Colonic mucosa (tissue), 4 donors: ENCODE results near the gene TAF6L. TPM values are rescaled to one million over a fixed set of nuclear protein-coding genes. Genes with fewer than 3 reads are reported as not detected.
"Not testable (repeated sequence)": the region's sequence is repeated elsewhere in the genome, so short reads cannot be mapped to it uniquely, and the experiment has no call there.

Experiments used
- DNase-seq: peaks from one replicate; pipeline ENCODE4 v3.0.0-alpha.2; 2020
- H3K27ac ChIP-seq: fragments of 200-600 bp; one replicate; pipeline ENCODE4 v1.8.0; 2021
- H3K27me3 ChIP-seq: fragments of 200-600 bp; one replicate; pipeline ENCODE4 v1.8.0; 2021
- H3K36me3 ChIP-seq: fragments of 200-600 bp; one replicate; pipeline ENCODE4 v1.8.0; 2021
- H3K4me1 ChIP-seq: fragments of 200-600 bp; one replicate; pipeline ENCODE4 v1.8.0; 2021; ENCODE audit warnings: mild to moderate bottlenecking
- H3K4me3 ChIP-seq: fragments of 200-600 bp; one replicate; pipeline ENCODE4 v1.8.0; 2021
- H3K9ac ChIP-seq, 2 donors: one replicate each; pipeline ENCODE4 v1.7.0; 2013; ENCODE audit warnings: control low read depth in 2 of 2, low read depth in 2 of 2, low read length in 2 of 2
- H3K9me3 ChIP-seq: fragments of 200-600 bp; one replicate; pipeline ENCODE4 v1.8.0; 2021
- CTCF ChIP-seq: fragments of 200-600 bp; IDR thresholded peaks from one replicate; pipeline ENCODE4 v1.8.0; 2022; ENCODE audit warnings: antibody characterized with exemption, mild to moderate bottlenecking
- intact Hi-C: fragments of 100-400 bp; cut with DNase I; formaldehyde crosslinking; loops from one replicate; pipeline ENCODE4 v1.14.1; 2022
- total RNA-seq, 2 donors: library from RNA; stranded (reverse); fragmentation: NEBNext Ultra II Directional in 1 of 2; extraction: Animal tissue kit (Norgen Biotek cat#: 25700) in 1 of 2; gene quantifications; one replicate each; pipeline ENCODE4 v1.2.1, GENCODE V29; 2021
- donor health status: healthy.
- donor health status: DM: no; HTN: no; CAD: no.
- donor health status: DM: no; HTN: no; CAD: no.

TAF6L gene
- total RNA-seq, 2 donors from 2014 or later, result 15.3 to 26.6 TPM

GRCh38 chr11:62726156-62726914 lies 44.9 kb upstream of the TAF6L start:
- intact Hi-C loops, result no loop called here
- TF ChIP-seq CTCF, result no peak
- H3K27me3 ChIP-seq, result no peaks in the 10 kb centered on the region
- no peak for DNase-seq
- peaks cover 13% of the 10 kb centered on the region for H3K4me1 ChIP-seq
- peak overlapping the region; percentile 98 for H3K27ac ChIP-seq
- H3K9ac ChIP-seq, result peak overlapping the region; percentile 91 to 94
- no peaks in the 10 kb centered on the region for H3K9me3 ChIP-seq
- peaks cover 21% of the 10 kb centered on the region for H3K36me3 ChIP-seq
- H3K4me3 ChIP-seq, result peak overlapping the region; percentile 74

- Histone ChIP-seq H3K4me1 (peaks cover 13% of the 10 kb centered on the region), H3K36me3 (peaks cover 16% of the 10 kb centered on the region), H3K27ac (peak overlapping the region; percentile 98), H3K27me3 (no peaks in the 10 kb centered on the region), H3K4me3 (peak overlapping the region; percentile 74), H3K9me3 (no peaks in the 10 kb centered on the region), H3K9ac (peak overlapping the region; percentile 91 to 94)
- intact Hi-C loops, result no loop called here
- DNase-seq, result no peak
- no peak for TF ChIP-seq CTCF
These were observed 44.4 kb upstream of the TAF6L start for GRCh38 chr11:62726915-62727164.

GRCh38 chr11:62727165-62727871 lies 43.9 kb upstream of the TAF6L start, which contains the start of gene HNRNPUL2:
Gene HNRNPUL2 (minus strand): TSS chr11:62727457. CDS start chr11:62727156, 301 bp downstream.
- peaks cover 13% of the 10 kb centered on the region for H3K4me1 ChIP-seq
- peaks cover 12% of the 10 kb centered on the region for H3K36me3 ChIP-seq
- H3K9me3 ChIP-seq, result no peaks in the 10 kb centered on the region
- no peaks in the 10 kb centered on the region for H3K27me3 ChIP-seq
- H3K4me3 ChIP-seq, result peak within 1 kb of the TSS; percentile 74
- peak; percentile 98 for DNase-seq
- TF ChIP-seq CTCF, result no peak
- intact Hi-C loops, result no loop called here
- H3K27ac ChIP-seq, result peak within 1 kb of the TSS; percentile 98
- peak within 1 kb of the TSS; percentile 91 to 96 for H3K9ac ChIP-seq

- peaks cover 13% of the 10 kb centered on the region for H3K4me1 ChIP-seq
- H3K36me3 ChIP-seq, result peaks cover 7% of the 10 kb centered on the region
- peak overlapping the region; percentile 91 to 96 for H3K9ac ChIP-seq
- peak overlapping the region; percentile 98 for H3K27ac ChIP-seq
- H3K4me3 ChIP-seq, result peak overlapping the region; percentile 74
- intact Hi-C loops, result no loop called here
- TF ChIP-seq CTCF, result no peak
- H3K9me3 ChIP-seq, result no peaks in the 10 kb centered on the region
- H3K27me3 ChIP-seq, result no peaks in the 10 kb centered on the region
- DNase-seq, result peak; percentile 91
These were observed 43.4 kb upstream of the TAF6L start for GRCh38 chr11:62727872-62728170.

GRCh38 chr11:62728171-62728988 lies 42.8 kb upstream of the TAF6L start, which contains the start of gene TTC9C:
Gene TTC9C (plus strand): TSS chr11:62728486. CDS start chr11:62728849, 363 bp downstream.
- DNase-seq, result peak; percentile 94
- Histone ChIP-seq H3K4me3 (peak within 1 kb of the TSS; percentile 74), H3K4me1 (peaks cover 13% of the 10 kb centered on the region), H3K27me3 (no peaks in the 10 kb centered on the region), H3K9ac (peak within 1 kb of the TSS; percentile 91 to 96), H3K9me3 (no peaks in the 10 kb centered on the region), H3K36me3 (peaks cover 2% of the 10 kb centered on the region), H3K27ac (peak within 1 kb of the TSS; percentile 98)
- no peak for TF ChIP-seq CTCF
- intact Hi-C loops, result no loop called here

- H3K4me3 ChIP-seq, DNase-seq, intact Hi-C loops, H3K27ac ChIP-seq, H3K36me3 ChIP-seq, H3K9me3 ChIP-seq, H3K27me3 ChIP-seq: not testable (repeated sequence)
- peaks cover 13% of the 10 kb centered on the region for H3K4me1 ChIP-seq
- peak overlapping the region; percentile 43 to 63 for H3K9ac ChIP-seq
These were observed 41.1 kb upstream of the TAF6L start for GRCh38 chr11:62730076-62730475.
